ENCODE measurements around the gene GPC6.

DNA sequence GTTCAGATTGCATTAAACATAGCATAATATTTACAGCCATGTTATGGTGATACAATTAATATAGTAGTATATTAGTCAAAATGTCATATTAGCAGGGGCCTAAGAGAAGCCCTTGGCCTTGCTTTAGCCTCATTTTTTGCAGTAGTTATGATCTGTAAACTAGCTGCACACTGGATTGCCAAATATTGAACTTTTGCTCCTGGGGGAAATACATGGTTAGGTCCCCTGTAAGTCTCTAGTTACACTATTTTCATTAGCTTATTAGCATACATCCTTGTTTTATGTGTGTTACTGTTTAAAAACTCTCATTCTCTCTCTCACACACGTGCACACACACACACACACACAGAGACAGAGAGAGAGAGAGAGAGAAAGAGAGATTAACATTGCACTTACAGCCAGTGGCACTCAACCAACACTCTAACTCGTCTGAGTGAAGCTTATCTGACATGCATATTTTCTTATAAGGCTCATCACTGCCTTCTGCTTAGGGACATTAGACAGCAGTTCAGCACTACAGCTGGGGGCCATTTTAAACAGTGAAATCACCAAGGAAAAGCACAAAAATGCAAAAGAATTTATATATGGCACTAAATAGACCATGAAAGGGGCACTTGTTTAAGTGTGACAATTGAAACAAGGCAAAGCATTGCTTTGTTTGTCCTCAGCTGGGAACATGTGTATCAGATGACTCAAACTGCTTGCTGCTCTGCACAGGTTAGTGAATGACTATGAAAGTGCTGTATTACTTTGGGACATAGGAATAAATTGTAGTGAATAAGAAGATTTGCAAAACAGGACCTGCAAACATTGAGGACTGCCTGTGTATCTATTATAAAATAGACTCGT is 278.7 kb downstream of the GPC6 start:
- no peak for TF ChIP-seq CTCF (IDR thresholded peaks at IDR 0.05; ENCODE audit: low read depth, low read length)
- TF ChIP-seq MAX (IDR thresholded peaks at IDR 0.05; ENCODE audit: low read depth, low read length), result no peak

Data from NB4 (cell line).